Esophagus squamous epithelium (tissue), 5 donors: ENCODE results near the gene PLCB1. TPM values are rescaled to one million over a fixed set of nuclear protein-coding genes. Genes with fewer than 3 reads are reported as not detected.

Experiments
- DNase-seq: peaks from one replicate; lab custom pipeline; 2025; lab: John Stamatoyannopoulos, UW
- H3K27ac ChIP-seq, 4 donors: fragments of 200-600 bp; sonication (generic); one replicate each; pipeline ENCODE4 v1.5.1; 2016 to 2019; ENCODE audit warnings: mild to moderate bottlenecking in 1 of 4
- H3K27me3 ChIP-seq, 4 donors: fragments of 200-600 bp; sonication (generic); 1 replicate in 3 of 4; 2 replicates in 1 of 4; pipeline versions ENCODE4 v1.5.1 to v1.6.0; 2017 to 2021; ENCODE audit warnings: antibody characterized with exemption in 1 of 4
- H3K36me3 ChIP-seq, 3 donors: fragments of 200-600 bp; sonication (generic); one replicate each; pipeline ENCODE4 v1.5.1; 2016 to 2019
- H3K4me1 ChIP-seq, 3 donors: fragments of 200-600 bp; sonication (generic); one replicate each; pipeline ENCODE4 v1.5.1; 2017 to 2019
- H3K4me3 ChIP-seq, 4 donors: fragments of 200-600 bp; sonication (generic); 1 replicate in 3 of 4; 2 replicates in 1 of 4; pipeline ENCODE4 v1.5.1; 2016 to 2019; ENCODE audit warnings: mild to moderate bottlenecking in 2 of 4, moderate library complexity in 1 of 4
- H3K9me3 ChIP-seq, 3 donors: fragments of 200-600 bp; sonication (generic); one replicate each; pipeline ENCODE4 v1.5.1; 2016 to 2019
- POLR2A ChIP-seq, 4 donors: fragments of 450-650 bp; IDR thresholded peaks; one replicate each; pipeline ENCODE4 v1.6.1; 2017; ENCODE audit warnings: antibody characterized with exemption in 4 of 4, mild to moderate bottlenecking in 4 of 4, moderate library complexity in 3 of 4
- WGBS, 2 donors: methylation state at CpG; one replicate each; pipeline ENCODE4 v1.1.5; 2018; 5-methylcytosine and 5-hydroxymethylcytosine counted together
- intact Hi-C: fragments of 100-400 bp; cut with DNase I; formaldehyde crosslinking; loops from one replicate; pipeline ENCODE4 v1.15.0; 2022
- total RNA-seq, 4 donors: library from RNA; depleted of rRNA; stranded (reverse); fragments of >200 nt; gene quantifications; one replicate each; pipeline ENCODE4 v1.1.0, GENCODE V29; 2016
- TF ChIP-seq, protein P1 (sequence below), 6 experiments: fragments of 450-650 bp in 4 of 6; fragments of 200-600 bp in 2 of 6; sonication (generic) in 2 of 6; IDR thresholded peaks; one replicate each; pipeline ENCODE4 v1.5.1; 2016 to 2019; ENCODE audit warnings: antibody characterized with exemption in 6 of 6, mild to moderate bottlenecking in 4 of 6, moderate library complexity in 4 of 6
- donor health status: DM: yes; HTN: yes; CAD: no.

Gene PLCB1
- total RNA-seq, 4 donors from 2014 or later: 1.9 to 20.4 (median 5.0) TPM

DNA sequence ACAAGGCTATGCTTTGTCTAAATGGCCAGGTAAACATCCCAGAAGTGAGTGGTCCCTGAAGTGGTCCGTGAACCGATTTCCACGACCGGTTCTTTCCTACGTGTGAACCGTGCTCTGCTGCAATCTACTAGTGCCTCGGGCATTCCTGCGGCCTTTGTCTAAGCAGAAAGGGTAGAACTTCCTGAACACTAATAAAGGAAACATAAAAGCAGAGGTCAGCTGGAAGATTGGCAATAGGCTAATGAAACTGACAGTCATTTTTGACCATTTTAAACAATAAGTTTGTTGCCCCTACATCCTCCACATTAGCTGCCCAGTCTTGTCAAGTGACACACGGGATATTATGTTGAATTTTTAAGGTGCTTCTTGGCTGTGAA, 410.0 kb downstream of the PLCB1 start:
- H3K27ac ChIP-seq: peak overlapping the region in 3 of 4 donors; percentile 7 to 45 (median 39)
- intact Hi-C loops: no loop called here
- no peak for TF ChIP-seq POLR2A (IDR thresholded peaks at IDR 0.05)
- TF ChIP-seq, protein P1, sequence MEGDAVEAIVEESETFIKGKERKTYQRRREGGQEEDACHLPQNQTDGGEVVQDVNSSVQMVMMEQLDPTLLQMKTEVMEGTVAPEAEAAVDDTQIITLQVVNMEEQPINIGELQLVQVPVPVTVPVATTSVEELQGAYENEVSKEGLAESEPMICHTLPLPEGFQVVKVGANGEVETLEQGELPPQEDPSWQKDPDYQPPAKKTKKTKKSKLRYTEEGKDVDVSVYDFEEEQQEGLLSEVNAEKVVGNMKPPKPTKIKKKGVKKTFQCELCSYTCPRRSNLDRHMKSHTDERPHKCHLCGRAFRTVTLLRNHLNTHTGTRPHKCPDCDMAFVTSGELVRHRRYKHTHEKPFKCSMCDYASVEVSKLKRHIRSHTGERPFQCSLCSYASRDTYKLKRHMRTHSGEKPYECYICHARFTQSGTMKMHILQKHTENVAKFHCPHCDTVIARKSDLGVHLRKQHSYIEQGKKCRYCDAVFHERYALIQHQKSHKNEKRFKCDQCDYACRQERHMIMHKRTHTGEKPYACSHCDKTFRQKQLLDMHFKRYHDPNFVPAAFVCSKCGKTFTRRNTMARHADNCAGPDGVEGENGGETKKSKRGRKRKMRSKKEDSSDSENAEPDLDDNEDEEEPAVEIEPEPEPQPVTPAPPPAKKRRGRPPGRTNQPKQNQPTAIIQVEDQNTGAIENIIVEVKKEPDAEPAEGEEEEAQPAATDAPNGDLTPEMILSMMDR (IDR thresholded peaks at IDR 0.05): no peak
- DNase-seq: no peak
- no peaks in the 10 kb centered on the region for H3K27me3 ChIP-seq
- H3K4me1 ChIP-seq: no peaks in the 10 kb centered on the region
- WGBS, 2 donors: 67 to 83% methylated on average over 9 of the region's 9 CpGs
- H3K9me3 ChIP-seq: no peaks in the 10 kb centered on the region
- no peaks in the 10 kb centered on the region for H3K36me3 ChIP-seq
- H3K4me3 ChIP-seq: no peak overlapping the region

DNA sequence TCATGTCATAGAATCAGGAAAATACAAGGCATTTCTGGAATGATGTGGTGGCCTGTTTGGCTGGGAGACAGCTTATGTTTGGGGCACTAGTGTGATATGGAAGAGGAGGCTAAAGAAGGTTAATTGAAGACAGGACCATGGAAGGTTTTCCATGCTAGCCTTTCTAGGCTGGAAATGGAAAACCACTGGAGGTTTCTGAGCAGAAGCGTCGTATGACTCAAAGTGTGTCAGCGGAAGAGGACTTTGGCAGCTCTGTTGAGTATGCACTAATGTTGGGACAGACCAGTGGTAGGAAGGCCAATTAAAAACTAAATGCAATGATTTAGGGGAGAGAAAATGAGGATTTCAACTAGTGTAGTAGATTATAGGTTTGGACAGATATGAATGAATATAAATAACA, 413.1 kb downstream of the PLCB1 start:
- no peak overlapping the region for H3K4me3 ChIP-seq
- H3K4me1 ChIP-seq: no peaks in the 10 kb centered on the region
- intact Hi-C loops: no loop called here
- no peaks in the 10 kb centered on the region for H3K36me3 ChIP-seq
- no peaks in the 10 kb centered on the region for H3K27me3 ChIP-seq
- H3K9me3 ChIP-seq: no peaks in the 10 kb centered on the region
- no peak for DNase-seq
- TF ChIP-seq, protein P1 (IDR thresholded peaks at IDR 0.05): no peak
- TF ChIP-seq POLR2A (IDR thresholded peaks at IDR 0.05): no peak
- 90 to 93% methylated on average over 3 of the region's 3 CpGs for WGBS, 2 donors
- no peak overlapping the region for H3K27ac ChIP-seq

DNA sequence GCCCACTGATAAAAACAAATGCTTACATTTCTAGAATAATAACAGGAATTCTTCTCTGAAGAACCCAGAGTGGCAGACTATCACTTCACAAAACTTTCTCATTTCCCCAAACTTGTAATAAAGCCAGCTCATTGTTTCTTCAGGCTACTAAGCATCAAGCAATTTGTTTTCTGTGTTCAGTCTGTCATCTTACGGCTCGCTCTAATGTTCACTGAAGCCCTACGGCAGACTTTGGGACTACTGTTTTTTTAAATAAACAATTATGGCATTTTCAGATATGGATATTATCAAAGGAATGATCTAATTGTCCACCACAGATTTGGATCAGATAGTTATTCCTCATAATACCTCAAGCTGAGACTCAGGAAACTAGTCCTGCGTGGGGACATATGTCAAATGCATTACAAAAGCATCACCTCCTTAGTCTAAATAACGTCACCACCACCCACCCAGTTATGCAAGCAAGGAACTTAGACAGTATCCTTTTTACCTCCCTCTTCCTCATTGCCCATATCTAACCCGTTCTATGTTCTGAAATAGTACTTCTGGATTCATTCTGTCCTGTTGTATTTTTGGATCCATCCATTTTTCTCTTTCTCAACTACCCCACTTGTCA, 415.1 kb downstream of the PLCB1 start:
- DNase-seq: no peak
- Histone ChIP-seq H3K27ac (no peak overlapping the region), H3K36me3 (no peaks in the 10 kb centered on the region), H3K4me3 (no peak overlapping the region), H3K9me3 (no peaks in the 10 kb centered on the region), H3K4me1 (no peaks in the 10 kb centered on the region), H3K27me3 (no peaks in the 10 kb centered on the region)
- TF ChIP-seq, protein P1 (IDR thresholded peaks at IDR 0.05): no peak
- no peak for TF ChIP-seq POLR2A (IDR thresholded peaks at IDR 0.05)
- intact Hi-C loops: no loop called here
- 43 to 49% methylated on average over 6 of the region's 6 CpGs for WGBS, 2 donors

DNA sequence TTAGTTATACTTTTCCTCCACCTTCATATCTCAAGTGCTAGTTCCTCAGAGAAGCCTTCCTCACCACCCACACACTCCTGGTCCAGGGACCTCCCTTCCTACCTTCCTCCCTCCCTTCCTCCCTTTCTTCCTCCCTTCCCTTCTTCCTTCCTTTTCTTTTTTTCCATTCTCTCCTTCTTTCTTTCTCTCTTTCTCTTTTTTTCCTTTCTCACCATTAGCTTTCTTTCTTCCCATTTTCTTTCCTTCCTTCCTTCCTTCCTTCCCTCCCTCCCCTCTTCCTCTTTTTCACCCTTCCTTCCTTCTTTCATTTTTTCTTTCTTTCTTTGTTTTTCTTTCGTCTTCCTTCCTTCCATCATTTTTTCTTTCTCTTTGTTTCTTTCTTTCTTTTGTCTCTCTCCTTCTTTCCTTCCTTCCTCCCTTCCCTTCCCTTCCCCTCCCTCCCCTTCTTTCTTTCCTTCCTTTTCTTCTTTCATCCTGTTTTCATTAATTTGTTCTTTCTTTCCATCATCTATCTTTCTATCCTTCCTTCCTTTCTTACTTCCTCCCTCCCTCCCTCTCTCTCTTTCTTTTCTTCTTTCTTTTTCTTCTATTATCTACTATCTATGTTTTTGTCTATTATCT, 416.0 kb downstream of the PLCB1 start:
- DNase-seq: no peak
- intact Hi-C loops: no loop called here
- no peaks in the 10 kb centered on the region for H3K9me3 ChIP-seq
- no peak for TF ChIP-seq POLR2A (IDR thresholded peaks at IDR 0.05)
- TF ChIP-seq, protein P1 (IDR thresholded peaks at IDR 0.05): no peak
- no peak overlapping the region for H3K27ac ChIP-seq
- 75 to 85% methylated on average over 1 of the region's 1 CpG for WGBS, 2 donors
- H3K27me3 ChIP-seq: no peaks in the 10 kb centered on the region
- H3K4me3 ChIP-seq: no peak overlapping the region
- no peaks in the 10 kb centered on the region for H3K4me1 ChIP-seq
- H3K36me3 ChIP-seq: no peaks in the 10 kb centered on the region

DNA sequence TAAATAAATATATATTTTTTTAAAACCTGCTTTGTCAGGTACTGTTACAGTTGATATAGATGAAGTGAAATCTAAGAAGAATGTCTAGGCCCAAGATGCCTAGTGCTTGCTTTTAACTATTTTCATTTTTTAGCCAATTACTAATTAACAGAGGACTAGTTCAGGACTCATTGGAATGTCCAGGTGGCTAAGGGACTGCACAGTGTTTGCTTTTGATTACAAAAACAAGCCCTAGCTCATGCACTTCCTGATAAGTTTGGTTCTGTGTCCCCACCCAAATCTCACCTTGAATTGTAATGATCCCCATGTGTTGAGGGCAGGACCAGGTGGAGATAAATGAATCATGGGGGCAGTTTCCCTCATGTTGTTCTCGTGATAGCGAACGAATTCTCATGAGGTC, 417.1 kb downstream of the PLCB1 start:
- H3K9me3 ChIP-seq: no peaks in the 10 kb centered on the region
- TF ChIP-seq, protein P1 (IDR thresholded peaks at IDR 0.05): no peak
- no peak for TF ChIP-seq POLR2A (IDR thresholded peaks at IDR 0.05)
- 86% methylated on average over 3 of the region's 3 CpGs for WGBS, 2 donors
- no peak overlapping the region for H3K4me3 ChIP-seq
- H3K27me3 ChIP-seq: no peaks in the 10 kb centered on the region
- no peak for DNase-seq
- H3K27ac ChIP-seq: no peak overlapping the region
- no peaks in the 10 kb centered on the region for H3K36me3 ChIP-seq
- no peaks in the 10 kb centered on the region for H3K4me1 ChIP-seq
- intact Hi-C loops: no loop called here
